Naive thymus-derived CD8-positive, alpha-beta T cell (primary cell): ENCODE measurements around the gene PODNL1. TPM values are rescaled to one million over a fixed set of nuclear protein-coding genes. Genes with fewer than 3 reads are reported as not detected.
"Not testable (repeated sequence)": the region's sequence is repeated elsewhere in the genome, so short reads cannot be mapped to it uniquely, and the experiment has no call there.

ENCODE experiments used
- ATAC-seq, 2 donors: fragments of 150-1000 bp; cut with Tn5 transposase in 1 of 2; sonication (Bioruptor Pico), chemical (Tn5 transposase) in 1 of 2; 1 replicate in 1 of 2; 2 replicates in 1 of 2; pipeline ENCODE4 v1.10.0; 2021; ENCODE audit warnings: mild to moderate bottlenecking in 2 of 2, moderate library complexity in 2 of 2
- POLR2A ChIA-PET: fragments of 350-600 bp; sonication (Branson Sonifier 250); formaldehyde crosslinking; loops from one replicate; lab custom pipeline; 2021; ENCODE audit warnings: antibody characterized with exemption; lab: Charles Lee
- DNase-seq, 10 donors: peaks; one replicate each; pipeline versions ENCODE4 v3.0.0 to v3.0.0-alpha.2; 2020 to 2022
- H3K27ac Mint-ChIP-seq, 10 donors: one replicate each; pipeline ENCODE4 v1.8.0; 2020 to 2022; ENCODE audit warnings: mild to moderate bottlenecking in 10 of 10, mixed read lengths in 10 of 10, moderate library complexity in 4 of 10, inconsistent platforms in 1 of 10
- H3K27me3 Mint-ChIP-seq, 5 donors: one replicate each; pipeline ENCODE4 v1.8.0; 2021 to 2022; ENCODE audit warnings: mixed read lengths in 5 of 5
- H3K36me3 Mint-ChIP-seq, 3 donors: one replicate each; pipeline ENCODE4 v1.8.0; 2020 to 2022; ENCODE audit warnings: mixed read lengths in 3 of 3, mild to moderate bottlenecking in 2 of 3, inconsistent platforms in 1 of 3
- H3K4me1 Mint-ChIP-seq, 4 donors: one replicate each; pipeline ENCODE4 v1.8.0; 2021 to 2022; ENCODE audit warnings: mixed read lengths in 4 of 4
- H3K4me3 Mint-ChIP-seq, 10 donors: one replicate each; pipeline ENCODE4 v1.8.0; 2020 to 2022; ENCODE audit warnings: mild to moderate bottlenecking in 10 of 10, mixed read lengths in 10 of 10, moderate library complexity in 6 of 10, inconsistent platforms in 1 of 10
- H3K9me3 Mint-ChIP-seq, 9 donors: one replicate each; pipeline ENCODE4 v1.8.0; 2020 to 2022; ENCODE audit warnings: mixed read lengths in 9 of 9, mild to moderate bottlenecking in 3 of 9, inconsistent platforms in 1 of 9, moderate library complexity in 1 of 9
- polyA plus RNA-seq, 3 donors: library from polyadenylated mRNA; unstranded; fragments of 300-500 nt; fragmentation: Illumina TruSeq; gene quantifications; one replicate each; pipeline ENCODE4 v1.2.3, GENCODE V29; 2021
- total RNA-seq, 8 experiments: library from RNA in 2 of 8; stranded (reverse) in 2 of 8; gene quantifications; one replicate each; pipeline ENCODE4 v1.2.3 and lab custom pipeline; 2021 to 2026

Gene PODNL1
- total and polyA plus RNA-seq, 5 experiments from 2014 or later = not detected

DNA sequence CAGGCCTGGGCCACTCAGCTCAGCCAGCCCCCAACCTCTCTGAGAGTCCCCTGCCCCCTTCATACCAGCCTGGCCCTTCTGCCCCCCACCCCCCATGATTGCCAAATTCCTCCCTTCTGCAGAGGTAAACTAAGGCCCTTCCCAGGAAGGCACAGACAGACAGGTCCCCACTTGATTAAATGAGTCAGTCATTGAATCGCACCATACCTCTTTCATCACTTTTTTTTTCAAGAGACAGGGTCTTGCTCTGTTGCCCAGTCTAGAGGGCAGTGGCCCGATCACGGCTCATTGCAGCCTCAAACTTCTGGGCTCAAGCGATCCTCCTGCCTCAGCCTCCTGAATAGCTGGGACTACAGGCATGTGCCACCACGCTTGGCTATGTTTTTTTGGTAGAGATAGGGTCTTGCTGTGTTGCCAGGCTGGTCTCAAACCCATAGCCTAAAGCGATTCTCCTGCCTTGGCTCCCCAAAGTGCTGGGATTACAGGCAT, 6.0 kb downstream of the PODNL1 start:
- ATAC-seq = no peak
- Mint-ChIP-seq H3K27me3 (peaks cover 2 to 13% (median 4%) of the 10 kb centered on the region in 5 donors), H3K36me3 (peaks cover 0 to 3% (median 3%) of the 10 kb centered on the region in 3 donors), H3K4me3 (no peak overlapping the region), H3K9me3 (no peaks in the 10 kb centered on the region), H3K4me1 (peaks cover 5 to 19% (median 10%) of the 10 kb centered on the region in 4 donors), H3K27ac (peak overlapping the region in 2 of 10 donors; percentile 67 to 70)
- no peak for DNase-seq
- POLR2A ChIA-PET = no interaction called here

DNA sequence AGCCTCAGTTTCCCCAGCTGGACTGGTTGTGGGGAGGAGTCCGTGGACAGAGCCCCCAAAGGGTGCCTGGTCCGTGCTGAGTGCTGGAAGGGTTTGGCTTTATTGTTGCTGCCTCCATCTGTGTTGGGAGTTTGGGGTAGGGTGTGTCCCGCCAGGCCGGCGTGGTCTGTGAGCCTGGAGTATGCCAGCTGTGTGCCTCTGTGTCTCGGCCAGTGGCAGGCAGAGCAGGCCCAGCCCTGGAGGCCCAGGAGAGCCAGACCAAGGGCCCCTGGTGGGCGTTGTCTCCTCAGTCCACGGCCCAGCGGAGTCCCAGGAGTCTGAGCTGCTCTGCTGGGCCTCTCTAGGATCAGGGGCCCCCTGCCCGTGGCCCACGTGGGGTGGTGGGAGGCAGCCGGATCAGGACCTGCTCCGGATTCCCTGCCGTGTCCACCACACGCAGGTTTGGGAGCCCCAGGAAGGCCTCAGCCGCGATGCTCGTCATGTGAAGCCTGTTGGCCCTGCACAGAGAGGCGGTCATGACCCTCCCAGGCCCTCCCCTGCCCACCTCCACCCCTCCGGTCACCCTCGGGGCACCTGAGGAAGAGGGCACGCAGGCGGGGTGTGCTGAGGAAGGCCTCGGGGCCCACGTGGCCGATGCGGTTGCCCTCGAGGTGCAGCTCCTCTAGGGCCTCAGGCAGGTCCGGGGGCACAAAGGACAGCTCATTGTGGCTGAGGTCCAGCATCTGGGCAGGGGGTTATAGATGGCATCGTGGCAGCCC, 6.6 kb downstream of the PODNL1 start:
- ATAC-seq = no peak
- Mint-ChIP-seq H3K4me3 (no peak overlapping the region), H3K4me1 (peaks cover 5 to 19% (median 10%) of the 10 kb centered on the region in 4 donors), H3K36me3 (peaks cover 0 to 8% (median 3%) of the 10 kb centered on the region in 3 donors), H3K9me3 (no peaks in the 10 kb centered on the region), H3K27ac (no peak overlapping the region), H3K27me3 (peaks cover 2 to 11% (median 4%) of the 10 kb centered on the region in 5 donors)
- no peak for DNase-seq
- POLR2A ChIA-PET = interaction anchor here (0.6 to 1.1 kb wide), 2 partner anchors 19 to 21 kb away, joined by 3 to 4 read pairs; no protein-coding TSS in a partner anchor

DNA sequence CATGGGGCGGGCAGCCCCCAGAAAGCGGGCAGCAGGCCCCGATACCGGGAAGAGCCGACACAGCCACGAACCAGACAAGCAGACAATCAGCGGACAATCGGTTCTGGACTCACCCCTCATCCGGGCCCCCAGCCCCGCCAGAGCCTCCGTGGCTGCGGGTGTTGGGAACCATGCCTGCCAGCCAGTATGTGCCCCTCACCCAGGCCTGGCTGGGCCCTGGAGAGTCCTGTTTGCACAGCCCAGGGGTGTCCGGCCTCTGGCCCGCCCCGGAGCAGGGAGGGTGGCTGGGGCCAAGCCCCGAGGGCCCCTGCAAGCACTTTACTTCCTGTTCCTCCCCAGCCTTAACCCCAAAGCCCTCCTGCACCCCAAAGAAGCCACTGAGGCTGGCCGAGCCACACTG, 7.8 kb downstream of the PODNL1 start:
- Mint-ChIP-seq H3K36me3 (peaks cover 0 to 13% (median 3%) of the 10 kb centered on the region in 3 donors), H3K27ac (no peak overlapping the region), H3K27me3 (peaks cover 2 to 11% (median 4%) of the 10 kb centered on the region in 5 donors), H3K4me1 (peaks cover 5 to 19% (median 10%) of the 10 kb centered on the region in 4 donors), H3K9me3 (no peaks in the 10 kb centered on the region), H3K4me3 (no peak overlapping the region)
- ATAC-seq = no peak
- POLR2A ChIA-PET = interaction anchor here (1.7 kb wide), 1 partner anchor 23 kb away, joined by 3 read pairs; no protein-coding TSS in a partner anchor
- DNase-seq = no peak

GRCh38 chr19:13929956-13930355, 8.3 kb downstream of the PODNL1 start:
- POLR2A ChIA-PET = interaction anchor here (1.1 to 1.7 kb wide), 2 partner anchors 9 to 22 kb away, joined by 3 read pairs; no protein-coding TSS in a partner anchor

DNA sequence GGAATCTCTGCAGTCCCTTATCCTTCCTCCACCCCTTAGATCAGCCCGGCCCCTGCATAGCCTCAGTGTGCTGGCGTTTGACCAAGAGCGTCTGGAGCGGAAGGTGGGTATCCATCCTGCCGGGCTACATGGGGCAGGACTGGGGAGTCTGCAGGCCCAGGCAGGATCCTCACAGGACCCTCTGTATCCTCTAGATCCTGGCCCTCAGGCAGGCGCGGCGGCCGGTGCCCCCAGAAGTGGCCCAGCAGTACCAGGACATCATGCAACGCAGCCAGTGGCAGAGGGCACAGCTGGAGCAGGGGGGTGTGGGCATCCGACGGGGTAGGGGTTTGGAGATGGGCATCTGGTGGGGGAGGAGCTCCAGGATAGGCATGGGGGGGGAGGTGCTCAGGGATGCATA, 8.9 kb downstream of the PODNL1 start:
- Mint-ChIP-seq H3K27ac (peak overlapping the region in 1 of 10 donors; percentile 33), H3K9me3 (no peaks in the 10 kb centered on the region), H3K4me3 (no peak overlapping the region), H3K27me3 (peaks cover 0 to 11% (median under 1%) of the 10 kb centered on the region in 5 donors), H3K4me1 (peaks cover under 1 to 14% (median 7%) of the 10 kb centered on the region in 4 donors), H3K36me3 (peaks cover 0 to 22% (median 3%) of the 10 kb centered on the region in 3 donors)
- no peak for ATAC-seq
- no peak for DNase-seq
- POLR2A ChIA-PET = interaction anchor here (1.1 to 1.7 kb wide), 2 partner anchors 10 to 22 kb away, joined by 3 read pairs; no protein-coding TSS in a partner anchor

More at GRCh38 chr19:13929956-13930355, 8.3 kb downstream of the PODNL1 start:
- no peak for DNase-seq
- H3K36me3 Mint-ChIP-seq = peaks cover 0 to 18% (median 3%) of the 10 kb centered on the region in 3 donors
- H3K27ac Mint-ChIP-seq = no peak overlapping the region
- peaks cover 2 to 11% (median 4%) of the 10 kb centered on the region in 5 donors for H3K27me3 Mint-ChIP-seq
- no peak overlapping the region for H3K4me3 Mint-ChIP-seq
- H3K9me3 Mint-ChIP-seq = no peaks in the 10 kb centered on the region
- H3K4me1 Mint-ChIP-seq = peaks cover 5 to 19% (median 10%) of the 10 kb centered on the region in 4 donors
- no peak for ATAC-seq

GRCh38 chr19:13926715-13927114, 11.5 kb downstream of the PODNL1 start:
- Mint-ChIP-seq H3K4me1 (peaks cover 0 to 7% (median 0%) of the 10 kb centered on the region in 4 donors), H3K4me3 (no peak overlapping the region)

GRCh38 chr19:13926010-13926409, 12.2 kb downstream of the PODNL1 start:
- no peak overlapping the region for H3K4me3 Mint-ChIP-seq
- H3K9me3 Mint-ChIP-seq = peaks cover 0 to 2% (median 0%) of the 10 kb centered on the region in 9 donors
- peaks cover 0 to 7% (median 2%) of the 10 kb centered on the region in 4 donors for H3K4me1 Mint-ChIP-seq
- H3K36me3 Mint-ChIP-seq = peaks cover 0 to 40% (median 19%) of the 10 kb centered on the region in 3 donors
- DNase-seq (no peak), ATAC-seq (no peak)
- POLR2A ChIA-PET = interaction anchor here (0.6 to 0.7 kb wide), 2 partner anchors 147 to 408 kb away, joined by 3 to 9 read pairs; no protein-coding TSS in a partner anchor
- peak overlapping the region in 3 of 10 donors; percentile 9 to 67 (median 12) for H3K27ac Mint-ChIP-seq
- H3K27me3 Mint-ChIP-seq = no peaks in the 10 kb centered on the region

More at GRCh38 chr19:13926715-13927114, 11.5 kb downstream of the PODNL1 start:
- H3K9me3 Mint-ChIP-seq = no peaks in the 10 kb centered on the region
- no peak for ATAC-seq
- peaks cover 0 to 38% (median 13%) of the 10 kb centered on the region in 3 donors for H3K36me3 Mint-ChIP-seq
- no peaks in the 10 kb centered on the region for H3K27me3 Mint-ChIP-seq
- H3K27ac Mint-ChIP-seq = peak overlapping the region in 1 of 10 donors; percentile 22
- DNase-seq = no peak
- POLR2A ChIA-PET = interaction anchor here (0.6 kb wide), 1 partner anchor 30 kb away, joined by 3 read pairs; no protein-coding TSS in a partner anchor

DNA sequence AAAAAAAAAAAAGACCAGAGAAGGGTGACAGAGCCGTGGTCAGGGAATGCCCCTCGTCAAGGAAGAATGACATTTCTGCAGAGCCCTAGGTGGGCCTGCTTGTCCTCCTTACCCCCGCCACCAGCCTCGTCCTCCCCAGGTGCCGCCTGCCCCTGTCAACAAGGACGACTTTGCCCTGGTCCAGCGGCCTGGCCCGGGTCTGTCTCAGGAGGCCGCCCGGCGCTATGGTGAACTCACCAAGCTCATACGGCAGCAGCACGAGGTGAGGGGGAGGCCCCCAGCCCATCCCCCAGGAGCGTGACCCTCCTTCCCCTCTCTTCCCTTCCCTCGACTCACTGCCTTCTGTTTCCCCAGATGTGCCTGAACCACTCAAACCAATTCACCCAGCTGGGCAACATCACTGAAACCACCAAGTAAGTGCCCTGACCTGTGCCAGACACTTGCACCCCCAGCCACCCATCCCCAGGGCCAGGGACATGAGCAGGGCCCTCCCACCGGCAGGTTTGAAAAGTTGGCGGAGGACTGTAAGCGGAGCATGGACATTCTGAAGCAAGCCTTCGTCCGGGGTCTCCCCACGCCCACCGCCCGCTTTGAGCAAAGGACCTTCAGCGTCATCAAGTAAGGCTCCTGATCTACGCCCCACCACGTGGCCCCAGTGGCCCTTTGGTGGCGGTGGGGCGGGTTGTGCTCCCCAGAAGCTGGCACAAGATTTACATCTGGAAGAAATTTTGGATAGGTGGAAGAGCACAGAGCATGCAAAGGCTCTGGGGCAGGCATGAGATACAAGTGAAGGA, 14.8 kb downstream of the PODNL1 start:
- DNase-seq = no peak
- H3K9me3 Mint-ChIP-seq = peaks cover 0 to 3% (median 0%) of the 10 kb centered on the region in 9 donors
- no peaks in the 10 kb centered on the region for H3K27me3 Mint-ChIP-seq
- peak overlapping the region in 1 of 10 donors; percentile 62 for H3K27ac Mint-ChIP-seq
- POLR2A ChIA-PET = no interaction called here
- no peak for ATAC-seq
- no peak overlapping the region for H3K4me3 Mint-ChIP-seq
- H3K36me3 Mint-ChIP-seq = peaks cover 0 to 54% (median 27%) of the 10 kb centered on the region in 3 donors
- H3K4me1 Mint-ChIP-seq = peaks cover 0 to 7% (median 2%) of the 10 kb centered on the region in 4 donors

GRCh38 chr19:13922118-13922517, 16.1 kb downstream of the PODNL1 start:
- POLR2A ChIA-PET = interaction anchor here (1.1 kb wide), 1 partner anchor 30 kb away, joined by 4 read pairs; the partner anchor contains the start of gene DCAF15
- not testable (repeated sequence) for DNase-seq, H3K9me3 Mint-ChIP-seq, ATAC-seq, H3K27me3 Mint-ChIP-seq, H3K4me3 Mint-ChIP-seq, H3K4me1 Mint-ChIP-seq
- Mint-ChIP-seq H3K27ac (peak overlapping the region in 1 of 10 donors; percentile 6), H3K36me3 (peaks cover 0 to 57% (median 24%) of the 10 kb centered on the region in 3 donors)

- peak; percentile 72 to 81 for ATAC-seq
- Mint-ChIP-seq H3K36me3 (peaks cover 0 to 57% (median 24%) of the 10 kb centered on the region in 3 donors), H3K27me3 (no peaks in the 10 kb centered on the region), H3K4me1 (peaks cover 0 to 7% (median 2%) of the 10 kb centered on the region in 4 donors), H3K9me3 (peaks cover 0 to 3% (median 0%) of the 10 kb centered on the region in 9 donors), H3K27ac (peak overlapping the region in 3 of 10 donors; percentile 8 to 52 (median 24)), H3K4me3 (no peak overlapping the region)
- POLR2A ChIA-PET = interaction anchor here (0.6 to 1.5 kb wide), 3 partner anchors 31 to 122 kb away, joined by 4 to 7 read pairs (median 4); partner anchors contain the start of genes DCAF15 and IL27RA
- DNase-seq = peak in 2 of 10 donors; percentile 16 to 23
Measured at GRCh38 chr19:13920940-13921747, 17.1 kb downstream of the PODNL1 start.

GRCh38 chr19:13920524-13920923, 17.7 kb downstream of the PODNL1 start:
- Mint-ChIP-seq H3K36me3 (peaks cover 0 to 61% (median 24%) of the 10 kb centered on the region in 3 donors), H3K4me1 (peaks cover 0 to 7% (median 2%) of the 10 kb centered on the region in 4 donors)
- POLR2A ChIA-PET = interaction anchor here (0.6 to 1.5 kb wide), 2 partner anchors 111 to 123 kb away, joined by 4 to 7 read pairs; partner anchors contain the start of gene IL27RA

More at GRCh38 chr19:13920524-13920923, 17.7 kb downstream of the PODNL1 start:
- Mint-ChIP-seq H3K4me3 (no peak overlapping the region), H3K27ac (no peak overlapping the region), H3K9me3 (peaks cover 0 to 3% (median 0%) of the 10 kb centered on the region in 9 donors), H3K27me3 (no peaks in the 10 kb centered on the region)
- DNase-seq = no peak
- ATAC-seq = no peak
